HG03039 (cell line): ENCODE data around the gene TNXB.
"Not testable (repeated sequence)": the region's sequence is repeated elsewhere in the genome, so short reads cannot be mapped to it uniquely, and the experiment has no call there.

Experiments
- ATAC-seq: cut with Tn5 transposase; IDR thresholded peaks from one replicate; pipeline ENCODE4 v1.9.1; 2021; ENCODE audit warnings: mild to moderate bottlenecking, moderate library complexity; ENCODE audit not compliant: unreplicated experiment

The TNXB gene

GRCh38 chr6:32109114-32109764 lies at the start of gene TNXB:
TSS of gene TNXB (minus strand) at chr6:32109338. CDS start at chr6:32098198, 11,140 bp downstream.
- ATAC-seq = no peak

GRCh38 chr6:32158052-32158451 lies 48.9 kb upstream of the TNXB start:
- ATAC-seq = no peak

- no peak for ATAC-seq
Measured at GRCh38 chr6:32156891-32157290, 47.8 kb upstream of the TNXB start.

GRCh38 chr6:32154514-32155161 lies 45.5 kb upstream of the TNXB start:
- no peak for ATAC-seq

- no peak for ATAC-seq
Measured at GRCh38 chr6:32153564-32154513, 44.7 kb upstream of the TNXB start, which contains the start of gene PPT2. TSS of gene PPT2 (plus strand) at chr6:32154141. CDS start at chr6:32154595, 454 bp downstream.

- no peak for ATAC-seq
Measured at GRCh38 chr6:32152769-32153563, 43.8 kb upstream of the TNXB start.

GRCh38 chr6:32151863-32152768 lies 43.0 kb upstream of the TNXB start, which contains the start of gene PRRT1:
TSS of gene PRRT1 (minus strand) at chr6:32151939. CDS start at chr6:32151827, 112 bp downstream.
- ATAC-seq = no peak

GRCh38 chr6:32151181-32151862 lies 42.2 kb upstream of the TNXB start:
- ATAC-seq = no peak

GRCh38 chr6:32149932-32150870 lies 41.1 kb upstream of the TNXB start:
- ATAC-seq = no peak

GRCh38 chr6:32149092-32149755 lies 40.1 kb upstream of the TNXB start:
- ATAC-seq = no peak

- ATAC-seq = no peak
Measured at GRCh38 chr6:32148289-32149091, 39.4 kb upstream of the TNXB start.

- ATAC-seq = no peak
Measured at GRCh38 chr6:32147401-32148132, 38.4 kb upstream of the TNXB start.

GRCh38 chr6:32146687-32147086 lies 37.5 kb upstream of the TNXB start:
- ATAC-seq = no peak

GRCh38 chr6:32146287-32146686 lies 37.1 kb upstream of the TNXB start:
- ATAC-seq = no peak

GRCh38 chr6:32144238-32144637 lies 35.1 kb upstream of the TNXB start:
- ATAC-seq = not testable (repeated sequence)
